SU-DHL-6 (cell line): ENCODE data around the gene PLEKHA8.
"Not testable (repeated sequence)": the region's sequence is repeated elsewhere in the genome, so short reads cannot be mapped to it uniquely, and the experiment has no call there.

ENCODE experiments used
- H2AFZ ChIP-seq: fragments of 200-600 bp; sonication (generic); 2 replicates; pipeline ENCODE4 v1.6.1; 2014; ENCODE audit warnings: low read depth, mild to moderate bottlenecking, moderate library complexity, mixed read lengths, antibody characterized with exemption, low read length; ENCODE audit not compliant: severe bottlenecking
- H3F3A ChIP-seq: fragments of 200-600 bp; shearing (Covaris generic); 2 replicates; pipeline ENCODE4 v1.6.0; 2016; ENCODE audit warnings: antibody characterized with exemption, mild to moderate bottlenecking; ENCODE audit not compliant: insufficient read depth
- H3K27ac ChIP-seq: fragments of 200-600 bp; sonication (generic); 2 replicates; pipeline ENCODE4 v1.5.1; 2016; ENCODE audit warnings: low read depth, mild to moderate bottlenecking, low read length, moderate library complexity, mixed read lengths
- H3K27me3 ChIP-seq: fragments of 200-600 bp; sonication (generic), shearing (Covaris generic); 2 replicates; pipeline ENCODE4 v1.6.0; 2014; ENCODE audit warnings: mild to moderate bottlenecking, low read length
- H3K36me3 ChIP-seq: fragments of 200-600 bp; sonication (generic); 2 replicates; pipeline ENCODE4 v1.6.1; 2014; ENCODE audit warnings: mild to moderate bottlenecking, low read length, mixed read lengths
- H3K4me2 ChIP-seq: fragments of 300-600, 200-600 bp; shearing (Covaris generic), sonication (generic); 2 replicates; pipeline ENCODE4 v1.6.0; 2014; ENCODE audit warnings: low read length, low read depth, mild to moderate bottlenecking; ENCODE audit not compliant: poor library complexity, severe bottlenecking
- H3K4me3 ChIP-seq: fragments of 200-600 bp; sonication (generic); 2 replicates; pipeline ENCODE4 v1.5.1; 2014; ENCODE audit warnings: antibody characterized with exemption, low read length, mild to moderate bottlenecking, mixed read lengths; ENCODE audit not compliant: insufficient read depth, poor library complexity, severe bottlenecking
- H3K79me2 ChIP-seq: fragments of 200-600 bp; sonication (generic); 2 replicates; pipeline ENCODE4 v1.6.1; 2014; ENCODE audit warnings: mild to moderate bottlenecking, low read length, moderate library complexity; ENCODE audit not compliant: insufficient read depth
- H3K9ac ChIP-seq: fragments of 200-600 bp; sonication (generic); 2 replicates; pipeline ENCODE4 v1.7.0; 2014; ENCODE audit warnings: mild to moderate bottlenecking, low read length
- H3K9me2 ChIP-seq: fragments of 200-600 bp; sonication (generic); replicated peaks from 2 replicates; pipeline ENCODE4 v1.6.1; 2014; ENCODE audit warnings: low read length; ENCODE audit not compliant: insufficient read depth
- H3K9me3 ChIP-seq: fragments of 200-600 bp; sonication (generic); 2 replicates; pipeline ENCODE4 v1.6.1; 2014; ENCODE audit warnings: low read length, mixed read lengths; ENCODE audit not compliant: insufficient read depth
- H4K20me1 ChIP-seq: fragments of 200-600 bp; sonication (generic); 2 replicates; pipeline ENCODE4 v1.6.1; 2014; ENCODE audit warnings: low read depth, mild to moderate bottlenecking, antibody characterized with exemption, low read length, moderate library complexity, mixed read lengths
- CTCF ChIP-seq: fragments of 200-600 bp; sonication (generic); IDR thresholded peaks from one replicate; pipeline ENCODE4 v1.5.1; 2017; ENCODE audit warnings: antibody characterized with exemption, mild to moderate bottlenecking, low read length, moderate library complexity; ENCODE audit not compliant: insufficient read depth, poor library complexity, severe bottlenecking
- EZH2phosphoT487 ChIP-seq: fragments of 200-600 bp; sonication (generic), shearing (Covaris generic); conservative IDR thresholded peaks from 2 replicates; pipeline ENCODE4 v1.6.1; 2018; ENCODE audit warnings: mild to moderate bottlenecking, antibody characterized with exemption, low read length, moderate library complexity, mixed read lengths

The PLEKHA8 gene

GRCh38 chr7:30091987-30092386, 63.8 kb downstream of the PLEKHA8 start:
- Histone ChIP-seq H3K79me2 (no peaks in the 10 kb centered on the region), H3K9ac (no peak overlapping the region), H4K20me1 (no peaks in the 10 kb centered on the region), H3K27me3 (no peaks in the 10 kb centered on the region), H3K36me3 (no peaks in the 10 kb centered on the region), H3K9me2 (no peaks in the 10 kb centered on the region), H3K4me2 (no peak overlapping the region), H2AFZ (no peak overlapping the region), H3K4me3 (no peak overlapping the region), H3K27ac (no peak overlapping the region), H3F3A (no peaks in the 10 kb centered on the region), H3K9me3 (no peaks in the 10 kb centered on the region)
- TF ChIP-seq CTCF (no peak), EZH2phosphoT487 (no peak)

GRCh38 chr7:30093420-30093952, 65.3 kb downstream of the PLEKHA8 start:
- Histone ChIP-seq H3K36me3 (no peaks in the 10 kb centered on the region), H3K4me2 (no peak overlapping the region), H3K9ac (no peak overlapping the region), H4K20me1 (no peaks in the 10 kb centered on the region), H2AFZ (no peak overlapping the region), H3K79me2 (no peaks in the 10 kb centered on the region), H3K9me2 (no peaks in the 10 kb centered on the region), H3K27me3 (no peaks in the 10 kb centered on the region), H3K27ac (no peak overlapping the region), H3K9me3 (no peaks in the 10 kb centered on the region), H3F3A (no peaks in the 10 kb centered on the region), H3K4me3 (no peak overlapping the region)
- no peak for TF ChIP-seq EZH2phosphoT487
- TF ChIP-seq CTCF, result no peak

GRCh38 chr7:30098599-30098998, 70.4 kb downstream of the PLEKHA8 start:
- not testable (repeated sequence) for H3K9ac ChIP-seq, H3F3A ChIP-seq, H3K9me3 ChIP-seq, H3K79me2 ChIP-seq, H3K4me3 ChIP-seq, H2AFZ ChIP-seq, H4K20me1 ChIP-seq, H3K27ac ChIP-seq, H3K36me3 ChIP-seq, H3K9me2 ChIP-seq, H3K4me2 ChIP-seq, H3K27me3 ChIP-seq

GRCh38 chr7:30102281-30102680, 74.1 kb downstream of the PLEKHA8 start:
- no peak overlapping the region for H3K9ac ChIP-seq
- H3F3A ChIP-seq, result no peaks in the 10 kb centered on the region
- no peak overlapping the region for H2AFZ ChIP-seq
- H4K20me1 ChIP-seq, result no peaks in the 10 kb centered on the region
- H3K27me3 ChIP-seq, result no peaks in the 10 kb centered on the region
- H3K9me2 ChIP-seq, result no peaks in the 10 kb centered on the region
- H3K36me3 ChIP-seq, result no peaks in the 10 kb centered on the region
- no peak overlapping the region for H3K27ac ChIP-seq
- no peak for TF ChIP-seq CTCF
- no peak for TF ChIP-seq EZH2phosphoT487
- no peak overlapping the region for H3K4me3 ChIP-seq
- no peaks in the 10 kb centered on the region for H3K79me2 ChIP-seq
- no peaks in the 10 kb centered on the region for H3K9me3 ChIP-seq
- H3K4me2 ChIP-seq, result no peak overlapping the region
